Natural killer cell (primary cell): ENCODE data around the gene NKAIN4. TPM values are rescaled to one million over a fixed set of nuclear protein-coding genes. Genes with fewer than 3 reads are reported as not detected.

Experiments used
- ATAC-seq, 3 donors: fragments of 150-1000 bp in 2 of 3; fragments of 200-7000 bp in 1 of 3; cut with Tn5 transposase; 1 replicate in 1 of 3; 2 replicates in 2 of 3; pipeline ENCODE4 v1.10.0; 2021; ENCODE audit warnings: mild to moderate bottlenecking in 2 of 3, moderate library complexity in 2 of 3
- DNase-seq, 2 donors: peaks; one replicate each; pipeline versions ENCODE4 v3.0.0 to v3.0.0-alpha.2; 2013 to 2021; ENCODE audit warnings: mixed read lengths in 1 of 2
- H3K27ac ChIP-seq: one replicate; pipeline ENCODE4 v1.5.1; 2013; ENCODE audit warnings: mild to moderate bottlenecking, low read length
- H3K27me3 ChIP-seq: one replicate; pipeline ENCODE4 v1.6.1; 2013; ENCODE audit warnings: low read length; ENCODE audit not compliant: control insufficient read depth, insufficient read depth
- H3K36me3 ChIP-seq: one replicate; pipeline ENCODE4 v1.6.1; 2013; ENCODE audit warnings: low read length; ENCODE audit not compliant: control insufficient read depth, insufficient read depth
- H3K4me1 ChIP-seq: one replicate; pipeline ENCODE4 v1.6.1; 2013; ENCODE audit warnings: low read length; ENCODE audit not compliant: control insufficient read depth, insufficient read depth
- H3K4me3 ChIP-seq: one replicate; pipeline ENCODE4 v1.5.1; 2013; ENCODE audit warnings: low read length
- H3K9me3 ChIP-seq: one replicate; pipeline ENCODE4 v1.6.1; 2013; ENCODE audit warnings: low read length; ENCODE audit not compliant: control insufficient read depth, insufficient read depth
- H3K27ac Mint-ChIP-seq, 2 donors: one replicate each; pipeline ENCODE4 v1.8.0; 2022; ENCODE audit warnings: mild to moderate bottlenecking in 2 of 2, mixed read lengths in 2 of 2, moderate library complexity in 1 of 2
- H3K27me3 Mint-ChIP-seq, 2 donors: one replicate each; pipeline ENCODE4 v1.8.0; 2022; ENCODE audit warnings: low read depth in 2 of 2, mixed read lengths in 2 of 2
- H3K36me3 Mint-ChIP-seq: one replicate; pipeline ENCODE4 v1.8.0; 2022; ENCODE audit warnings: mixed read lengths
- H3K4me1 Mint-ChIP-seq, 2 donors: one replicate each; pipeline ENCODE4 v1.8.0; 2022; ENCODE audit warnings: mixed read lengths in 2 of 2
- H3K4me3 Mint-ChIP-seq: one replicate; pipeline ENCODE4 v1.8.0; 2022; ENCODE audit warnings: mild to moderate bottlenecking, moderate library complexity, mixed read lengths
- H3K9me3 Mint-ChIP-seq, 2 donors: one replicate each; pipeline ENCODE4 v1.8.0; 2022; ENCODE audit warnings: mixed read lengths in 2 of 2
- WGBS: methylation state at CpG from one replicate; pipeline ENCODE4 v1.1.7; 2013; ENCODE audit warnings: missing lambda C conversion rate; ENCODE audit not compliant: insufficient coverage; 5-methylcytosine and 5-hydroxymethylcytosine counted together
- intact Hi-C: fragments of 100-400 bp; cut with micrococcal nuclease; formaldehyde crosslinking; loops from one replicate; pipeline ENCODE4 v1.14.2; 2022
- total RNA-seq, 4 donors: library from RNA; stranded (reverse); fragments of 120-200 nt in 1 of 4; gene quantifications; one replicate each; pipeline versions ENCODE4 v1.2.3 to v1.2.4, GENCODE V29; 2013 to 2022
- TF ChIP-seq, protein P1 (sequence below): fragments of 200-600 bp; IDR thresholded peaks from one replicate; pipeline ENCODE4 v1.8.0; 2022; ENCODE audit warnings: antibody characterized with exemption

The NKAIN4 gene
- total RNA-seq, 3 donors from 2014 or later (not counting 1 experiment from before 2014, with no cell fraction given), result not detected

- no peaks in the 10 kb centered on the region for H3K36me3 ChIP-seq
- WGBS, result 15% methylated on average over 20 of the region's 20 CpGs
- peaks cover 5% of the 10 kb centered on the region for H3K4me1 ChIP-seq
- Mint-ChIP-seq H3K36me3 (no peaks in the 10 kb centered on the region), H3K27me3 (peaks cover 8% of the 10 kb centered on the region in 2 donors), H3K4me3 (no peak overlapping the region), H3K9me3 (no peaks in the 10 kb centered on the region), H3K4me1 (no peaks in the 10 kb centered on the region), H3K27ac (no peak overlapping the region)
- H3K9me3 ChIP-seq, result no peaks in the 10 kb centered on the region
- no peaks in the 10 kb centered on the region for H3K27me3 ChIP-seq
- no peak overlapping the region for H3K4me3 ChIP-seq
- DNase-seq, result no peak
- intact Hi-C loops, result no loop called here
- ATAC-seq, result no peak
- TF ChIP-seq, protein P1, sequence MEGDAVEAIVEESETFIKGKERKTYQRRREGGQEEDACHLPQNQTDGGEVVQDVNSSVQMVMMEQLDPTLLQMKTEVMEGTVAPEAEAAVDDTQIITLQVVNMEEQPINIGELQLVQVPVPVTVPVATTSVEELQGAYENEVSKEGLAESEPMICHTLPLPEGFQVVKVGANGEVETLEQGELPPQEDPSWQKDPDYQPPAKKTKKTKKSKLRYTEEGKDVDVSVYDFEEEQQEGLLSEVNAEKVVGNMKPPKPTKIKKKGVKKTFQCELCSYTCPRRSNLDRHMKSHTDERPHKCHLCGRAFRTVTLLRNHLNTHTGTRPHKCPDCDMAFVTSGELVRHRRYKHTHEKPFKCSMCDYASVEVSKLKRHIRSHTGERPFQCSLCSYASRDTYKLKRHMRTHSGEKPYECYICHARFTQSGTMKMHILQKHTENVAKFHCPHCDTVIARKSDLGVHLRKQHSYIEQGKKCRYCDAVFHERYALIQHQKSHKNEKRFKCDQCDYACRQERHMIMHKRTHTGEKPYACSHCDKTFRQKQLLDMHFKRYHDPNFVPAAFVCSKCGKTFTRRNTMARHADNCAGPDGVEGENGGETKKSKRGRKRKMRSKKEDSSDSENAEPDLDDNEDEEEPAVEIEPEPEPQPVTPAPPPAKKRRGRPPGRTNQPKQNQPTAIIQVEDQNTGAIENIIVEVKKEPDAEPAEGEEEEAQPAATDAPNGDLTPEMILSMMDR, result no peak
- no peak overlapping the region for H3K27ac ChIP-seq
Measured at GRCh38 chr20:63295846-63296245, 41.6 kb upstream of the NKAIN4 start.

DNA sequence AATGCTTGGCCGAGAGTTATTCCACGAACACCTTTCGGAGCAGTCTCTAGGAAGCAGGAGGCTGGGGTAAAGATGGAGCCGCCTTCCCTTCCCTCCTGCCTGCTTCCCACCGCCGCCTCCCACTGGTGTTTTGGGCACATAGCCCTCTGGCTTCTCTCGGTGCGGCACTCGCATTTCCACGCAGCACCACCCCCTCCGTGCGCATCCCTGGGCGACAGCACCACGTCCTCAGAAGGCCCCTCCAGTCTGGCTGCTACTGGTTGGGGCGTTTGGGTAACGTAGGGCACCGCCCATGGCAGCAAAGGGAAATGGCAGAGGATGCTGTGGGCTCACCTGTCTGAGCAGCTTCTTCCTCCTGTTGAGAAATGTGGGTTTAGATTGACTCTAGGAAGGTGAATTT lies 41.2 kb upstream of the NKAIN4 start:
- 32% methylated on average over 17 of the region's 17 CpGs for WGBS
- no peaks in the 10 kb centered on the region for H3K9me3 Mint-ChIP-seq
- H3K4me3 ChIP-seq, result no peak overlapping the region
- ATAC-seq, result no peak
- H3K36me3 ChIP-seq, result no peaks in the 10 kb centered on the region
- no peaks in the 10 kb centered on the region for H3K27me3 ChIP-seq
- peaks cover 5% of the 10 kb centered on the region for H3K4me1 ChIP-seq
- no peak overlapping the region for H3K4me3 Mint-ChIP-seq
- peak in 1 of 2 donors; percentile 47 for DNase-seq
- H3K36me3 Mint-ChIP-seq, result no peaks in the 10 kb centered on the region
- TF ChIP-seq, protein P1, result no peak
- no peak overlapping the region for H3K27ac ChIP-seq
- peaks cover 4 to 8% of the 10 kb centered on the region in 2 donors for H3K27me3 Mint-ChIP-seq
- intact Hi-C loops, result no loop called here
- no peaks in the 10 kb centered on the region for H3K9me3 ChIP-seq
- H3K27ac Mint-ChIP-seq, result no peak overlapping the region
- no peaks in the 10 kb centered on the region for H3K4me1 Mint-ChIP-seq

- 50% methylated on average over 19 of the region's 19 CpGs for WGBS
- Mint-ChIP-seq H3K27ac (no peak overlapping the region), H3K9me3 (no peaks in the 10 kb centered on the region), H3K4me1 (no peaks in the 10 kb centered on the region), H3K36me3 (no peaks in the 10 kb centered on the region), H3K4me3 (no peak overlapping the region), H3K27me3 (peaks cover 0 to 8% of the 10 kb centered on the region in 2 donors)
- intact Hi-C loops, result no loop called here
- no peaks in the 10 kb centered on the region for H3K36me3 ChIP-seq
- H3K4me1 ChIP-seq, result peaks cover 5% of the 10 kb centered on the region
- no peak overlapping the region for H3K4me3 ChIP-seq
- ATAC-seq, result no peak
- no peaks in the 10 kb centered on the region for H3K27me3 ChIP-seq
- no peak for DNase-seq
- H3K27ac ChIP-seq, result no peak overlapping the region
- no peaks in the 10 kb centered on the region for H3K9me3 ChIP-seq
- TF ChIP-seq, protein P1, result no peak
Measured at GRCh38 chr20:63295018-63295417, 40.8 kb upstream of the NKAIN4 start.

GRCh38 chr20:63294536-63294900 lies 40.3 kb upstream of the NKAIN4 start:
- TF ChIP-seq, protein P1, result no peak
- no peak overlapping the region for H3K4me3 Mint-ChIP-seq
- intact Hi-C loops, result no loop called here
- H3K27me3 Mint-ChIP-seq, result peaks cover 0 to 8% of the 10 kb centered on the region in 2 donors
- no peaks in the 10 kb centered on the region for H3K9me3 ChIP-seq
- H3K27me3 ChIP-seq, result no peaks in the 10 kb centered on the region
- H3K36me3 ChIP-seq, result no peaks in the 10 kb centered on the region
- no peaks in the 10 kb centered on the region for H3K36me3 Mint-ChIP-seq
- H3K4me3 ChIP-seq, result no peak overlapping the region
- H3K9me3 Mint-ChIP-seq, result no peaks in the 10 kb centered on the region
- peaks cover 5% of the 10 kb centered on the region for H3K4me1 ChIP-seq
- H3K27ac ChIP-seq, result no peak overlapping the region
- no peak for DNase-seq
- H3K27ac Mint-ChIP-seq, result no peak overlapping the region
- no peak for ATAC-seq
- 85% methylated on average over 12 of the region's 12 CpGs for WGBS
- no peaks in the 10 kb centered on the region for H3K4me1 Mint-ChIP-seq
